Activated CD8-positive, alpha-beta T cell treated with anti-CD3 and anti-CD28 coated beads for 36 hours (primary cell): ENCODE data around the gene NPBWR2. TPM values are rescaled to one million over a fixed set of nuclear protein-coding genes. Genes with fewer than 3 reads are reported as not detected.

Experiments used
- ATAC-seq: fragments of 200-7000 bp; cut with Tn5 transposase; one replicate; pipeline ENCODE4 v1.10.0; 2021; ENCODE audit warnings: mild to moderate bottlenecking, moderate library complexity
- CTCF ChIA-PET: fragments of 350-600 bp; sonication (Branson Sonifier 250); formaldehyde crosslinking; loops from one replicate; lab custom pipeline; 2021; ENCODE audit warnings: antibody characterized with exemption; lab: Charles Lee
- POLR2A ChIA-PET: fragments of 350-600 bp; sonication (Branson Sonifier 250); formaldehyde crosslinking; loops from one replicate; lab custom pipeline; 2021; ENCODE audit warnings: antibody characterized with exemption; lab: Charles Lee
- DNase-seq: peaks from one replicate; pipeline ENCODE4 v3.0.0-alpha.2; 2020
- H3K27ac Mint-ChIP-seq: one replicate; pipeline ENCODE4 v1.8.0; 2021; ENCODE audit warnings: mild to moderate bottlenecking, mixed read lengths
- H3K27me3 Mint-ChIP-seq: one replicate; pipeline ENCODE4 v1.8.0; 2021; ENCODE audit warnings: mixed read lengths
- H3K36me3 Mint-ChIP-seq: one replicate; pipeline ENCODE4 v1.8.0; 2021; ENCODE audit warnings: low read depth, mixed read lengths
- H3K4me1 Mint-ChIP-seq: one replicate; pipeline ENCODE4 v1.8.0; 2021; ENCODE audit warnings: low read depth, mixed read lengths
- H3K4me3 Mint-ChIP-seq: one replicate; pipeline ENCODE4 v1.8.0; 2021; ENCODE audit warnings: mild to moderate bottlenecking, moderate library complexity, mixed read lengths
- H3K9me3 Mint-ChIP-seq: one replicate; pipeline ENCODE4 v1.8.0; 2021; ENCODE audit warnings: mixed read lengths
- CTCF ChIP-seq: fragments of 200-600 bp; IDR thresholded peaks from one replicate; pipeline ENCODE4 v1.8.0; 2022; ENCODE audit warnings: antibody characterized with exemption, mild to moderate bottlenecking
- intact Hi-C: fragments of 100-400 bp; cut with micrococcal nuclease; formaldehyde crosslinking; loops from one replicate; pipeline ENCODE4 v1.10.0; 2022
- total RNA-seq, 2 experiments: library from RNA; stranded (reverse); gene quantifications; one replicate each; pipeline ENCODE4 v1.2.3, GENCODE V29; 2021

The NPBWR2 gene
- total RNA-seq, 2 experiments from 2014 or later, result not detected

GRCh38 chr20:64143018-64143801, 35.8 kb upstream of the NPBWR2 start:
- intact Hi-C loops, result no loop called here
- DNase-seq (no peak), ATAC-seq (no peak)
- H3K36me3 Mint-ChIP-seq, result no peaks in the 10 kb centered on the region
- no peaks in the 10 kb centered on the region for H3K4me1 Mint-ChIP-seq
- no peak for TF ChIP-seq CTCF
- no peaks in the 10 kb centered on the region for H3K27me3 Mint-ChIP-seq
- POLR2A ChIA-PET, result interaction anchor here (1.1 kb wide), 1 partner anchor 118 kb away, joined by 3 read pairs; no protein-coding TSS in a partner anchor
- H3K9me3 Mint-ChIP-seq, result peaks cover 9% of the 10 kb centered on the region
- no peak overlapping the region for H3K27ac Mint-ChIP-seq
- CTCF ChIA-PET, result no interaction called here
- H3K4me3 Mint-ChIP-seq, result no peak overlapping the region

DNA sequence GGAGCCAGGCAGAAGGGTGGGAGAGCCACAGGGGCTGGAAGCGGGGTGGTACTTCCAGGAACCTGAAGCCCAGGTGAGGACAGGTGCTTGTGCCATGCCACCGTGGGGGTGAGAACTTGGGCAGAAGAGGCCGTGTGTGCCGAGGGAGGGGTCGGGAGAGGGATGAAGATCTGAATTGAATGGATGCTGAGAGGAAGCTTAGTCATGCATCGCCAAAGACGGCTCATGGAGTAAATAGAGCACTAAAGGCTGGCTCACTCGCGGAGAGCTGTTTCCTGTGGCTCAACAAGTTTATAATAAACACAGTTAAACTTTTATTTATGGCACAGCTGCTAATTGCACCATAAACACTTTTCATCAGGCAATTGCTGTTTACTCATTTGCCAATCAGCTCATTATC, 35.2 kb upstream of the NPBWR2 start:
- no peak for TF ChIP-seq CTCF
- POLR2A ChIA-PET, result no interaction called here
- DNase-seq (no peak), ATAC-seq (no peak)
- H3K36me3 Mint-ChIP-seq, result no peaks in the 10 kb centered on the region
- intact Hi-C loops, result no loop called here
- CTCF ChIA-PET, result no interaction called here
- H3K4me3 Mint-ChIP-seq, result no peak overlapping the region
- no peak overlapping the region for H3K27ac Mint-ChIP-seq
- no peaks in the 10 kb centered on the region for H3K27me3 Mint-ChIP-seq
- H3K4me1 Mint-ChIP-seq, result no peaks in the 10 kb centered on the region
- H3K9me3 Mint-ChIP-seq, result peaks cover 9% of the 10 kb centered on the region

- Mint-ChIP-seq H3K36me3 (no peaks in the 10 kb centered on the region), H3K4me3 (no peak overlapping the region), H3K4me1 (no peaks in the 10 kb centered on the region), H3K27ac (no peak overlapping the region), H3K9me3 (peaks cover 9% of the 10 kb centered on the region), H3K27me3 (peaks cover 1% of the 10 kb centered on the region)
- intact Hi-C loops, result no loop called here
- ATAC-seq (no peak), DNase-seq (no peak)
- CTCF ChIA-PET, result interaction anchor here (1.2 kb wide), 1 partner anchor 21 kb away, joined by 4 read pairs; no protein-coding TSS in a partner anchor
- TF ChIP-seq CTCF, result no peak
- POLR2A ChIA-PET, result no interaction called here
Measured at GRCh38 chr20:64140956-64141355, 33.6 kb upstream of the NPBWR2 start.

- H3K27ac Mint-ChIP-seq, result no peak overlapping the region
- ATAC-seq (no peak), DNase-seq (no peak)
- ChIA-PET POLR2A (no interaction called here), CTCF (interaction anchor here (1.1 kb wide), 1 partner anchor 101 kb away, joined by 3 read pairs; no protein-coding TSS in a partner anchor)
- H3K27me3 Mint-ChIP-seq, result peaks cover 3% of the 10 kb centered on the region
- H3K4me3 Mint-ChIP-seq, result no peak overlapping the region
- intact Hi-C loops, result no loop called here
- peaks cover 7% of the 10 kb centered on the region for H3K9me3 Mint-ChIP-seq
- TF ChIP-seq CTCF, result no peak
- no peaks in the 10 kb centered on the region for H3K36me3 Mint-ChIP-seq
- H3K4me1 Mint-ChIP-seq, result no peaks in the 10 kb centered on the region
Measured at GRCh38 chr20:64140061-64140931, 32.9 kb upstream of the NPBWR2 start.
